Chondrocyte (in vitro differentiated cells): ENCODE data around the gene RPL10A. TPM values are rescaled to one million over a fixed set of nuclear protein-coding genes. Genes with fewer than 3 reads are reported as not detected.

Experiments used
- DNase-seq: peaks from one replicate; pipeline ENCODE4 v3.0.0; 2021; ENCODE audit warnings: mixed read lengths, low spot score
- H3K27ac Mint-ChIP-seq: one replicate; pipeline ENCODE4 v1.8.0; 2021; ENCODE audit warnings: mild to moderate bottlenecking, moderate library complexity, mixed read lengths; ENCODE audit not compliant: unreplicated experiment
- H3K27me3 Mint-ChIP-seq: 2 replicates; pipeline ENCODE4 v1.8.0; 2021; ENCODE audit warnings: low read depth, mixed read lengths
- H3K36me3 Mint-ChIP-seq: 2 replicates; pipeline ENCODE4 v1.8.0; 2021; ENCODE audit warnings: low read depth, mixed read lengths
- H3K4me1 Mint-ChIP-seq: 2 replicates; pipeline ENCODE4 v1.8.0; 2021; ENCODE audit warnings: low read depth, mild to moderate bottlenecking, mixed read lengths
- H3K4me3 Mint-ChIP-seq: one replicate; pipeline ENCODE4 v1.8.0; 2021; ENCODE audit warnings: mild to moderate bottlenecking, moderate library complexity, mixed read lengths; ENCODE audit not compliant: unreplicated experiment
- H3K9me3 Mint-ChIP-seq: 2 replicates; pipeline ENCODE4 v1.8.0; 2021; ENCODE audit warnings: low read depth, mixed read lengths
- total RNA-seq: library from RNA; stranded (reverse); gene quantifications from 3 replicates; pipeline ENCODE4 v1.2.1, GENCODE V29; 2021
- TF ChIP-seq, protein P1 (sequence below): fragments of 200-600 bp; sonication (generic); IDR thresholded peaks from 2 replicates; pipeline ENCODE4 v1.5.0; 2021; ENCODE audit warnings: antibody characterized with exemption, mild to moderate bottlenecking, moderate library complexity

The RPL10A gene
- total RNA-seq, 1 donor from 2014 or later: 848 TPM

DNA sequence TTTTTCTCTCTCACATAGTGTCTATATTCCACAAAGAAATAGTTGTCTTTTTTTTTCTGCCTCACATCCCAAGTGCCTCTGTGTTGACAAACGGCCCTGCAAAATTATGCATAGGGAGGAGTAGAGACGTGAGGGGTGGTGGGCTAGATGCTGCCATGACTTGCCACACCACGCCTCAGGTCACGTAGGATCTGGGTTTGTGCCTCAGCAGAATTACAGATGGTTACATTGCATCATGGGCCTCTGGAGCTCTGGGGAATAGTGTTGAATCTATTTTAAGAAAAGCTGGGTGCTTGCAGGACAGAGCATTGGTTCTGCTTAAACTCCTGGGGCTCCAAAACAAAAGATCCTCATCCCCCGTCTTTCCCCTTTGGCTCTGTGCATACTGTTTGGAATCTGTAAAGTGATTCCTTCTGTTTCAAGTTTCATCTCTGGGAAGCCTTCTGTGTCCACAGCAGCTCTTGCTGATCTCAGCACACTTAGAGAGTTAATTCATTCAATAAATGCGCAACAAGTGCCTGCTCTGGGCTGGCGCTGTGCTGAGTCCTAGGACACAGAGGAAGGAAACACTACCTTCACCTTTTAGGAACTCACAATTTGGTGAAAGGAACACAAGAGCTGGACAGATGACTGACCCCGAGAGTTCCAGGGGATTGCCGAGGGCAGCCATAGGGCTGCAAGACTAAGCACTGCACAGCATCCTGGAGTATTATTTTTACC, 13.7 kb upstream of the RPL10A start:
- Mint-ChIP-seq H3K27ac (no peak overlapping the region), H3K27me3 (no peaks in the 10 kb centered on the region), H3K4me3 (no peak overlapping the region), H3K4me1 (peaks cover 25% of the 10 kb centered on the region), H3K9me3 (no peaks in the 10 kb centered on the region), H3K36me3 (peaks cover 8% of the 10 kb centered on the region)
- TF ChIP-seq, protein P1, sequence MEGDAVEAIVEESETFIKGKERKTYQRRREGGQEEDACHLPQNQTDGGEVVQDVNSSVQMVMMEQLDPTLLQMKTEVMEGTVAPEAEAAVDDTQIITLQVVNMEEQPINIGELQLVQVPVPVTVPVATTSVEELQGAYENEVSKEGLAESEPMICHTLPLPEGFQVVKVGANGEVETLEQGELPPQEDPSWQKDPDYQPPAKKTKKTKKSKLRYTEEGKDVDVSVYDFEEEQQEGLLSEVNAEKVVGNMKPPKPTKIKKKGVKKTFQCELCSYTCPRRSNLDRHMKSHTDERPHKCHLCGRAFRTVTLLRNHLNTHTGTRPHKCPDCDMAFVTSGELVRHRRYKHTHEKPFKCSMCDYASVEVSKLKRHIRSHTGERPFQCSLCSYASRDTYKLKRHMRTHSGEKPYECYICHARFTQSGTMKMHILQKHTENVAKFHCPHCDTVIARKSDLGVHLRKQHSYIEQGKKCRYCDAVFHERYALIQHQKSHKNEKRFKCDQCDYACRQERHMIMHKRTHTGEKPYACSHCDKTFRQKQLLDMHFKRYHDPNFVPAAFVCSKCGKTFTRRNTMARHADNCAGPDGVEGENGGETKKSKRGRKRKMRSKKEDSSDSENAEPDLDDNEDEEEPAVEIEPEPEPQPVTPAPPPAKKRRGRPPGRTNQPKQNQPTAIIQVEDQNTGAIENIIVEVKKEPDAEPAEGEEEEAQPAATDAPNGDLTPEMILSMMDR: no peak
- no peak for DNase-seq

DNA sequence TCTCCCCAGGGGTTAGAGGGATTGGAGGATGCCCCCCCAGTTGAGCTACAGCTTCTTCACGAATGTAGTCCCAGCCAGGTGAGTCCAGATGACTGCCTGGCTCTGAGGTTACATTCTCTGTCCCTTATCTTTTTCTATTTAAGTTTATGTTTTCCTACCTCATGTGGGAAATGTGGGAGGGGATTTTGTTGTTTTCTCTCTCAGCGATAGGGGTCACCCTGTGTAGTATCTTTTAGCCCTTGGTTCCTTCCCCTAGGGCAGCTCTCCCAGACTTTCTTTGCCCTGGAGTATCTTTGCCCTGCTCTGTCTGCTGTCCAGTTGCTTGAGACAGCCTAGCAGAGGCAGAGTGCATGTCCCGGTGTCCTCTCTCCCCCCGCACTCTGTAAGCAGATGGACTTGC, 10.3 kb upstream of the RPL10A start:
- no peak overlapping the region for H3K4me3 Mint-ChIP-seq
- H3K4me1 Mint-ChIP-seq: peaks cover 19% of the 10 kb centered on the region
- no peak for DNase-seq
- H3K27ac Mint-ChIP-seq: no peak overlapping the region
- H3K36me3 Mint-ChIP-seq: peaks cover 12% of the 10 kb centered on the region
- TF ChIP-seq, protein P1: no peak
- no peaks in the 10 kb centered on the region for H3K9me3 Mint-ChIP-seq
- no peaks in the 10 kb centered on the region for H3K27me3 Mint-ChIP-seq

DNA sequence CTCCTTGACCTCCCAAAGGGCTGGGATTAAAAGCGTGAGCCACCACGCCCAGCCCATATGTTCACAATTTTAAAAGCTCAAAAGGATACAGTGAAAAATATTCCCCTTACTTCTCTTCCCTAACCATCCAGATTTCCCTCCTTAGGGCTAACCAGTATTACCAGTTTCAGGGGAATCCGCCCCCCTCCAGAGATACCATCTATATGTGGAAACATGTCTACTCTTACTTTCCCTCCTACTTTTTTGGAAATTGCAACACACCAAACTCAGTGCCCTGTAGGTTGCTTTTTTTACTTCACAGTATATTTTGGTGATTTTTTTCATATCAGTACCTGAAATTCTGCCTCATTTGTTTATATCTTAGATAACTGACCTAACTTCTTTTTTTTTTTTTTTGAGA, 6.9 kb upstream of the RPL10A start:
- Mint-ChIP-seq H3K4me3 (no peak overlapping the region), H3K9me3 (no peaks in the 10 kb centered on the region), H3K4me1 (no peaks in the 10 kb centered on the region), H3K36me3 (peaks cover 8% of the 10 kb centered on the region), H3K27me3 (no peaks in the 10 kb centered on the region), H3K27ac (no peak overlapping the region)
- DNase-seq: no peak
- TF ChIP-seq, protein P1: no peak

DNA sequence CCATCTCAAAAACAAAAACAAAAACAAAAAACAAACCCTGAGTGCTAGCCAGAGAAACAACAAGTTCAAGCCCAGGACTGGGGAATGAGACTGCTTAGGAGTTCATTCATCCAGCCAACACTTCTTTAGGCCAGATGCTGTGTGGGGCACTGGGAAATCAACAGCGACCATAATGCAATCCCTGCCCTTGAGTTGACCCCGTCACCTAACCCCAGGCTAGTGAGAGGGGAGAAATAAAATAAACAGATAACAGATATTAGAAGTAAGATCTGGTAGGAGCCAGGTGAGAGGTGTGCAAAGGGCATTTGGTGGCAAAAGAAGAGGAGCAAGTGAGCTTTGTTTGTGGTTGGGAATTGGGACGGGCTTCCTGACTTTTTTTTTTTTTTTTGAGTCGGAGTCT, 4.9 kb upstream of the RPL10A start:
- no peak for DNase-seq
- no peak overlapping the region for H3K4me3 Mint-ChIP-seq
- TF ChIP-seq, protein P1: no peak
- H3K4me1 Mint-ChIP-seq: peaks cover 7% of the 10 kb centered on the region
- no peaks in the 10 kb centered on the region for H3K27me3 Mint-ChIP-seq
- no peaks in the 10 kb centered on the region for H3K9me3 Mint-ChIP-seq
- no peak overlapping the region for H3K27ac Mint-ChIP-seq
- peaks cover 8% of the 10 kb centered on the region for H3K36me3 Mint-ChIP-seq

DNA sequence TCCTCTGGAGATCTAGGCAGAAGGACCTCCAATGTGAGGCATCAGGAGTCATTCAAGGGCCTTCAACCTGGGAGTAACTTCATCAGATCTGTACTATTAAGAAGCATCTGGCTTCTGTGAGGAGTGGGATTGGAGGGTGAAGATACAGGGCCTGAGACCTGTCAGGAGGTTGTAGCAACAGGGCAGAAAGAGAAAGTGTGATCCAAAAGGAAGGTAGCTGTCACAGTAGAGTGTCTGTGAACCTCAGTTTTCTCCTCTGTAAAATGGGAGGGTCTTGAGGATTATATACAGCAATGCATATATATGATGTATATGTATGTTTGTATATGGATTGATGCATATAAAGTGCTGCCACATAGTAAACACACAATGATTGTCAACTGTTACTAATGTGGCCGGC, 2.6 kb upstream of the RPL10A start:
- Mint-ChIP-seq H3K4me3 (no peak overlapping the region), H3K9me3 (no peaks in the 10 kb centered on the region), H3K36me3 (peaks cover 19% of the 10 kb centered on the region), H3K27me3 (no peaks in the 10 kb centered on the region), H3K4me1 (peaks cover 22% of the 10 kb centered on the region), H3K27ac (no peak overlapping the region)
- DNase-seq: no peak
- TF ChIP-seq, protein P1: no peak
